Breast epithelium (tissue), 4 donors: ENCODE data around the gene DCXR. TPM values are rescaled to one million over a fixed set of nuclear protein-coding genes. Genes with fewer than 3 reads are reported as not detected.

ENCODE experiments used
- DNase-seq, 2 donors: peaks; one replicate each; pipeline ENCODE4 v3.0.0-alpha.2; 2019; ENCODE audit warnings: low spot score in 2 of 2
- H3K27ac ChIP-seq, 2 donors: fragments of 200-600 bp; sonication (generic) in 1 of 2; one replicate each; pipeline ENCODE4 v1.5.1; 2016 to 2019; ENCODE audit warnings: mild to moderate bottlenecking in 1 of 2
- H3K27me3 ChIP-seq, 2 donors: fragments of 200-600 bp; sonication (generic) in 1 of 2; one replicate each; pipeline versions ENCODE4 v1.5.1 to v1.6.0; 2017 to 2019; ENCODE audit warnings: control low read depth in 1 of 2, mild to moderate bottlenecking in 1 of 2
- H3K36me3 ChIP-seq: fragments of 200-600 bp; one replicate; pipeline ENCODE4 v1.5.1; 2019
- H3K4me1 ChIP-seq, 2 donors: fragments of 200-600 bp; sonication (generic); one replicate each; pipeline ENCODE4 v1.5.1; 2016 to 2019; ENCODE audit warnings: control low read depth in 1 of 2
- H3K4me3 ChIP-seq, 3 donors: fragments of 200-600 bp; sonication (generic); 1 replicate in 2 of 3; 2 replicates in 1 of 3; pipeline ENCODE4 v1.5.1; 2016 to 2019; ENCODE audit warnings: mild to moderate bottlenecking in 3 of 3, moderate library complexity in 2 of 3
- H3K9me3 ChIP-seq, 2 donors: fragments of 200-600 bp; sonication (generic) in 1 of 2; one replicate each; pipeline ENCODE4 v1.5.1; 2016 to 2019; ENCODE audit warnings: control low read depth in 1 of 2
- POLR2A ChIP-seq: fragments of 450-650 bp; IDR thresholded peaks from one replicate; pipeline ENCODE4 v1.6.1; 2016; ENCODE audit warnings: antibody characterized with exemption, mild to moderate bottlenecking, moderate library complexity
- POLR2AphosphoS5 ChIP-seq, 3 donors: sonication (generic); formaldehyde crosslinking; IDR thresholded peaks; one replicate each; pipeline ENCODE4 v1.6.1; 2017; ENCODE audit warnings: antibody characterized with exemption in 3 of 3
- intact Hi-C: fragments of 100-400 bp; cut with DNase I; formaldehyde crosslinking; loops from one replicate; pipeline ENCODE4 v1.15.1; 2023; ENCODE audit warnings: low total_unique reads
- total RNA-seq, 3 donors: library from RNA; depleted of rRNA; stranded (reverse); fragments of >200 nt; gene quantifications; one replicate each; pipeline ENCODE4 v1.1.0, GENCODE V29; 2016
- TF ChIP-seq, protein P1 (sequence below), 3 donors: fragments of 450-650 bp; IDR thresholded peaks; one replicate each; pipeline ENCODE4 v1.5.1; 2016 to 2017; ENCODE audit warnings: antibody characterized with exemption in 3 of 3, mild to moderate bottlenecking in 3 of 3, moderate library complexity in 3 of 3

DCXR gene
- total RNA-seq, 3 donors from 2014 or later = 202 to 484 (median 228) TPM

DNA sequence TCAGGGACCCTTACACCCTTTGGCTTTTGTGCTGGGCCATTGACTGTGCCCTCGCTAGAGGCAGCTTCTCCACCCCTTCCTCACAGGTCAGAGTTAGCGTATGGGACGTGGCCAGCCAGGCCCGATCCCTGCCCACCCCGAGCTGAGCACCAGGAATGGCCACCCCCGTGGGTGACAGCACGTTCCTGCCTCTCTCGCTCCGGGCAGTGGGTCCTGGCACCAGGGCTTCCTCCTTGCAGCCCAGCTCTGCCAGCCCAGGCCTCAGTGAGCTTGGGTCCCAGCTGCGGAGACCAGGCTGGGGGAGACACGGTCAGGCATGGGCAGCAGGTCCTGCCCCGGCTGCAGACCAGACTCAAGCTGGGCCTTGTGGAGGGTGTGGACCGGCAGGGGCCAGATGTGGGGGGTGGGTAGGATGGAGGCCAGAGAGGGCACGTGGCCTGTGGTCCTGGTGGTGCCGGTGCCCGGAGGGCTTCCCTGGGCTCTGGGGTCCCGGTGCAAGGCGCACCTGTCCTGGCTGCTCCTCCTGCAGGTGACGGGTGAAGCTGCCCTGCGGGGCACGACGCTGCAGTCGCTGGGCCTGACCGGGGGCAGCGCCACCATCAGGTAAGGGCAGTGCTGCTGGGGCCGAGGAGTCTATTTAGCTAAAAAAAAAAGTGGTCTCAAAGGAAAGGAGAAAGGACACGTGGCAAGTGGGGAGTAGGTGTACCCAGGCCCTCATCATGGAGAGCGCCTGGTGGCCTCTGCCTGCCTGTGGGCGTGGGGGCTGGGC lies 41.9 kb downstream of the DCXR start:
- no peaks in the 10 kb centered on the region for H3K9me3 ChIP-seq
- H3K27ac ChIP-seq = no peak overlapping the region
- intact Hi-C loops = no loop called here
- no peaks in the 10 kb centered on the region for H3K36me3 ChIP-seq
- peaks cover 0 to 9% of the 10 kb centered on the region in 2 donors for H3K4me1 ChIP-seq
- H3K27me3 ChIP-seq = no peaks in the 10 kb centered on the region
- DNase-seq = no peak
- no peak overlapping the region for H3K4me3 ChIP-seq
- no peak for TF ChIP-seq POLR2AphosphoS5 (IDR thresholded peaks at IDR 0.05)
- no peak for TF ChIP-seq POLR2A
- TF ChIP-seq, protein P1, sequence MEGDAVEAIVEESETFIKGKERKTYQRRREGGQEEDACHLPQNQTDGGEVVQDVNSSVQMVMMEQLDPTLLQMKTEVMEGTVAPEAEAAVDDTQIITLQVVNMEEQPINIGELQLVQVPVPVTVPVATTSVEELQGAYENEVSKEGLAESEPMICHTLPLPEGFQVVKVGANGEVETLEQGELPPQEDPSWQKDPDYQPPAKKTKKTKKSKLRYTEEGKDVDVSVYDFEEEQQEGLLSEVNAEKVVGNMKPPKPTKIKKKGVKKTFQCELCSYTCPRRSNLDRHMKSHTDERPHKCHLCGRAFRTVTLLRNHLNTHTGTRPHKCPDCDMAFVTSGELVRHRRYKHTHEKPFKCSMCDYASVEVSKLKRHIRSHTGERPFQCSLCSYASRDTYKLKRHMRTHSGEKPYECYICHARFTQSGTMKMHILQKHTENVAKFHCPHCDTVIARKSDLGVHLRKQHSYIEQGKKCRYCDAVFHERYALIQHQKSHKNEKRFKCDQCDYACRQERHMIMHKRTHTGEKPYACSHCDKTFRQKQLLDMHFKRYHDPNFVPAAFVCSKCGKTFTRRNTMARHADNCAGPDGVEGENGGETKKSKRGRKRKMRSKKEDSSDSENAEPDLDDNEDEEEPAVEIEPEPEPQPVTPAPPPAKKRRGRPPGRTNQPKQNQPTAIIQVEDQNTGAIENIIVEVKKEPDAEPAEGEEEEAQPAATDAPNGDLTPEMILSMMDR (IDR thresholded peaks at IDR 0.05) = no peak

DNA sequence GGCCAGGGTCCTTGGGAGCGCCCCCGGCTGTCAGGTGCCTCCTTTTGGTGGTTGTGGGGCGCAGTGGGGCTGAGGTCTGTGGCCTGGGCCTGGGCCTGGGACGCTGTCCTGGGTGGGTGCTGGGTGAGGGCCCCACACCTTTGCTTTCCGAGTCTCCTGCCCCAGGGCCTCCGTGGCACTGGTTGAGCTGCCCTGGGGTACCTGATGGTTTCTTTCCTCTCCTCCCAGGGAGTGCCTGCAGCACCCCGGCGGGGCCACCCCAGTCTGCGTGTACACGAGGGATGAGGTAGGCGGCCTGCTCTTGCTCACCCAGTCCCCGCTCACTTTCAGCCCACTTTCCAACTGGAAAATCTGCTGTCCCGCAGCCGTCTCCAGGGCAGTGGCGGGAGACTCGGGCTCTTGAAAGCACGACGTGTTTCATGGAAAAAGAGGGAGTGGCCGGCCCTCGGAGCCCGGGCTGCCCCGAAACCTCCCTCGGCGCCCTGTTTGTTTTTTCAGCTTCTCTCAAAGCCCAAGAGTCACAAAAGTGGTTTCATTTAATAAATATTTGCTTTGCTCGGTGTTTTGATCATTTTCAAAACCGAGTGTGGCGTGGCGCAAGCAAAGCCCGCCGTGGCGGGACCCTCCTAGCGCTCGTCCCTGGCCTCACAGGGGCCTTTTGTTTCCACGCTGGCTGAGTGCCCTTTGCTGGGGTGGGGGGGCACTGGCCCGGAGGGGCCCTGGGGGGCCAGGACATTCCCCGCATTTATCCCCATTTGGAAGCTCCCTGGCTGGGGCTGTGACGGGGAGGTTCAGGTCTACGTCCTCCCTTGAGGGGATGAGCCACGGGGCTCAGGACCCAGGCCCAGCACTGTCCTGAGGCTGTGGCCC lies 42.7 kb downstream of the DCXR start:
- no peak for DNase-seq
- no peaks in the 10 kb centered on the region for H3K36me3 ChIP-seq
- H3K9me3 ChIP-seq = no peaks in the 10 kb centered on the region
- intact Hi-C loops = no loop called here
- H3K27me3 ChIP-seq = no peaks in the 10 kb centered on the region
- H3K27ac ChIP-seq = no peak overlapping the region
- no peak overlapping the region for H3K4me3 ChIP-seq
- H3K4me1 ChIP-seq = peaks cover 0 to 9% of the 10 kb centered on the region in 2 donors
- TF ChIP-seq, protein P1 (IDR thresholded peaks at IDR 0.05) = no peak

DNA sequence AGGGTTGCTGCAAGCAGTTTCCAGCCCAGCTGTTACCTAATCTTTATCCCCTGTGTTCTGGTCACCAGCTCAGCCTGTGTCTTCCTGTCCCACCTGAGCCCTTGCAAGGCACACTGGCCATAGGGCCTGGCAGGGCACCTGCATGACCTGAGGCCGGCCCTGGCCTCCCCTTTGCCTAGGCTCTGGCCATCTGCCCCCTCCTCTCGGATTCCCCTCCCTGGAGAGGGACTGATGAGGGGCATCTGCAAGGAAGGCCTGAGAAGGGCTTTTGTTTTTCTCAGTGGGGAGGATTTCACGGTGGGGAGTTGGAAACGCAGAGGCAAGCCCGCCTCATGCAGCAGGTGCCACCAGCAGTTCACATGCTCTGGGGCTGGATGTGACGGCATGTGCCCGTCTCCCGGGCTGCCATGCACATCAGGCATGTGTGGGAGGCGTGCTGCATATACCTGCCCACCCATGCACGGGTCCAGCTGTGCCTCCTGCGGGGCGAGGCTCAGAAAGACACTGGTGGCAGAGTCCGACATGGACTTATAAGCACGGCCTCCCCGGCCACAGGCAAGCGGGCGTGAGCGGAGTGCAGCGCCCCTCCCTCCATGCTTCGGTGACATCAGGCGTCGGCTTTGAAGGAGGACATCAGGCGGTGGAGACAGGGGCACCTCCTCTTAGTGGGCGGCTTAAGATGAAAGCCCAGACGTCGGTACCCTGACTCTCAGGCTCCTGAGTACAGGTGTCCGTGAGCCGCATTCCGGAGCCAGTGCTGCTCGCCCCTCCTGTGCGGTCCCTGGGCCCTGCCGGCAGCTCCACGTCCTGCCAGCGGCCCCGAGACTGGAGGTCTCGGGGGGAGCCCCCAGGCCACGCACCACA lies 43.5 kb downstream of the DCXR start:
- no peaks in the 10 kb centered on the region for H3K36me3 ChIP-seq
- H3K27ac ChIP-seq = no peak overlapping the region
- no peak for DNase-seq
- H3K4me3 ChIP-seq = no peak overlapping the region
- peaks cover 0 to 9% of the 10 kb centered on the region in 2 donors for H3K4me1 ChIP-seq
- no peak for TF ChIP-seq POLR2AphosphoS5 (IDR thresholded peaks at IDR 0.05)
- no peak for TF ChIP-seq POLR2A
- TF ChIP-seq, protein P1 (IDR thresholded peaks at IDR 0.05) = no peak
- H3K27me3 ChIP-seq = no peaks in the 10 kb centered on the region
- no peaks in the 10 kb centered on the region for H3K9me3 ChIP-seq
- intact Hi-C loops = no loop called here

GRCh38 chr17:81992306-81993102 lies 45.0 kb downstream of the DCXR start:
- no peak for DNase-seq
- Histone ChIP-seq H3K4me3 (peak overlapping the region in 2 of 3 donors; percentile 19 to 48), H3K9me3 (no peaks in the 10 kb centered on the region), H3K27me3 (no peaks in the 10 kb centered on the region), H3K27ac (peak overlapping the region; percentile 61 to 77), H3K36me3 (no peaks in the 10 kb centered on the region), H3K4me1 (peaks cover 0 to 9% of the 10 kb centered on the region in 2 donors)
- intact Hi-C loops = no loop called here
- no peak for TF ChIP-seq POLR2AphosphoS5 (IDR thresholded peaks at IDR 0.05)
- TF ChIP-seq, protein P1 (IDR thresholded peaks at IDR 0.05) = no peak
- no peak for TF ChIP-seq POLR2A
